HG02981 (cell line): ENCODE measurements around the gene ARFIP2.
A peak's percentile ranks its signal among the peaks of the same experiment; 100 is the strongest.
"Not testable (repeated sequence)": the region's sequence is repeated elsewhere in the genome, so short reads cannot be mapped to it uniquely, and the experiment has no call there.

Source experiments
- ATAC-seq: cut with Tn5 transposase; IDR thresholded peaks from one replicate; pipeline ENCODE4 v1.9.1; 2021; ENCODE audit warnings: mild to moderate bottlenecking, moderate library complexity; ENCODE audit not compliant: unreplicated experiment

ARFIP2 gene, protein sequence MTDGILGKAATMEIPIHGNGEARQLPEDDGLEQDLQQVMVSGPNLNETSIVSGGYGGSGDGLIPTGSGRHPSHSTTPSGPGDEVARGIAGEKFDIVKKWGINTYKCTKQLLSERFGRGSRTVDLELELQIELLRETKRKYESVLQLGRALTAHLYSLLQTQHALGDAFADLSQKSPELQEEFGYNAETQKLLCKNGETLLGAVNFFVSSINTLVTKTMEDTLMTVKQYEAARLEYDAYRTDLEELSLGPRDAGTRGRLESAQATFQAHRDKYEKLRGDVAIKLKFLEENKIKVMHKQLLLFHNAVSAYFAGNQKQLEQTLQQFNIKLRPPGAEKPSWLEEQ

DNA sequence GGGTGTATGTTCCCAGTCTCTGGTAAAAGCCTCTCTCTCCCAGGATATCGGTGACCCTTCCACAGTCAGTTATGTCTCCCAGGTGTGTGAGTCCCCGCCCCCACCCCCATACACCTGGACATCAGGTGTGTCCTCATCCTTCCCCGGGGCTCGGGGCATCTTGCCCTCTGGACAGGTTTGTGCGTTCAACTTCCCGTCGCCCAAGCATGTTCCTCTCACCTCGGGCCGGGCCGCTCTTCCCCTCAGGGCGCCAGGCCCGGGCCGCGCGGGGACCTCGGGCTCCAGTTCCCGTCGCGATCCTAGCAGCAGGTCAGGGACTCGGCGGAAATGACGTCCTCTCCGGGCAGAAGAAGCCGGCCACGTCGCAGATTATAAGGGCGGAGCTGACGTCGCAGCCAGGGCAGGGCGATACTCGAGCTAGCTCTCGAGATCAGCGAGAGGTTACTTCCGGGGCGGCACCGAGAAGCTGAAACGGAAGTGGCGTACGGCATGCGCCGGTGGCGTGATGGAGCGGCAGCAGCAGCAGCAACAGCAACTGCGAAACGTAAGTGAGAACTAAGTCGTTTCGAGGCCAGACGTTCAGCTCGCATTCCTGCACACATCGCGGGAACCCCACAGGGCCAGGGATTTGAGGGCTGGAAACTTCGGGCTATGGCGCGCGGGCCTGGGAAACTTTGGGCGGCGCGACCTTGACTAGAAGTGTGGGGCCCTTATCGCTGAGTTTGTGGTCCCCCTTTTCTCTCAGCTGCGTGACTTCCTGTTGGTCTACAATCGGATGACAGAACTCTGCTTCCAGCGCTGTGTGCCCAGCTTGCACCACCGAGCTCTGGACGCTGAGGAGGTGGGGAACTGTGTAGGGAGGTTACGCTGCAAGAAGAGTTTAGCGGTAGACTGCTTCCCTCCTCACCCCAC lies at the start of gene ARFIP2, which contains the start of gene TIMM10B:
Gene ARFIP2, minus strand, starts transcription at position 320 of the 912 bp plus-strand sequence. CDS start 910 bp downstream, outside the sequence.
Gene TIMM10B, plus strand, starts transcription at position 490 of the 912 bp plus-strand sequence. Its CDS starts 16 bp downstream, at position 506.
- peak; percentile 99 for ATAC-seq

DNA sequence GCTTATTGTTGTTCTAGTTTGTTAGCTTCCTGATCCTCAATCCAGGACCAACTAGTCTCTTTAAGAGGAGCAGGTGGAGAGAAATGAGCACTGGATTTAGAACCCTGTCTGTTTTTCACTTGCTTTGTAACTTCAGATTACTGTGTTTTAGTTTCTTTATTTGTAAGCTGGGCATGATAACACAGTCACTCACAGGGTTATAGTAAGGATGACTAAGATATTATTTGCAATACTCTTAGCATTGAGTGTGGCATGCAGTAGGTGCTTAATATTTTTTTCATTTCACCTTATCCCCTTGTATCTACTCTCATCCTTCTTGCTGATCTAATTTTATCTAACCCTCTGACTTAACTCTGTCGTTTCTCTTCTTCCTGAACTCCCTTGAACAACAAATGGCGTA lies 49.7 kb upstream of the ARFIP2 start:
- no peak for ATAC-seq

DNA sequence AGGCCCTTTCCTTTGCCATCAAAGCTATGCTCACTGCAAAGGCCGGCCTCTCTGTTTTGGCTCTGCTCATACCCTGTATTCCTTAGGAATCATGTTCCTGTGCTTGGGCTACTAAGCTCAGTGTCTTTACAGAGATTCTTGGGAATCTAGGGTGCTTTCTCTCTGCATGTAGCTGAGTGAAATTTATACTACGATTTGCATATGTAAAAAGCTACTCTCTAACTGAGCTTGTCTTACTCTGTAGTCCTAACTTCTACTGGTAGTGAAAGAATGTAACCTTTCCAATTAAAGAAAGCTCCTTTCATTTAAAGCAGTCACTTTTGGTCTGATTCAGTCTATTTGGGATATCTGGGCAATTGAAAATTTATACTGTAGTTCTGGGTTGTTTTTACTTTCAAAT lies 48.1 kb upstream of the ARFIP2 start:
- ATAC-seq = no peak

DNA sequence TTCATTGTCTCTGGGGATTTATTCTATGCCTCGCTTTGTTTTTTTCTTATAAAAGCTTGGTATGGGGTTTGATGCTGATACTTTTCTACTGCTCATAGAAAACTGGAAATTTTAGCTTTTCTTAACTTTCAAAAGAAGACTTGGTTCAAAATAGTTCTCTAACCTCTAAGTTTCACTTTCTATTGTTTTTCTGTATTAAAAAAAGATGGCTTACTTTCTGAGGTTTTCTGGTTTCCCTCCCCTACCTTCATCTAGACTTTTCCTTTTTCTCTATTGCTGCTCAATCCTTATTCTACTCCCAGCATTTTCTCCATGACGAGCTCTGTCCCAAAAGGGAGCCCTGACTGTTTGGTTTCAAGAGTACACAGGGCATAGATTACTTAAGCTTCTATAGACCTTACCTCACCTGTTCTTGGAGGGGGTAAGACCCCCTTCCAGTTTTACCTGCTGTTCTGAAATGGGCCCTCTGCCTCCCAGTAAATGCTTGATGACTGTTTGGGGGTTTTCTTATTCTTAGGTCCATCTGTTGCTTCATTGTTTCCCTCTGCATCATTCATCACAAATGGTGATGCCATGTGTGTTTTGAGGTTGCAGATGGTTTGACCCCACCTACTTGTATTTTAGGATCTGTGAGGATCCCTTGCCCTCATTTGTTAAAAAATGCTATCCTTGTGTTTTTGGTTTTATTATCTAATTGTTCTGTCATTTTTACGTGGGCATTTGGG lies 45.4 kb upstream of the ARFIP2 start:
- no peak for ATAC-seq

DNA sequence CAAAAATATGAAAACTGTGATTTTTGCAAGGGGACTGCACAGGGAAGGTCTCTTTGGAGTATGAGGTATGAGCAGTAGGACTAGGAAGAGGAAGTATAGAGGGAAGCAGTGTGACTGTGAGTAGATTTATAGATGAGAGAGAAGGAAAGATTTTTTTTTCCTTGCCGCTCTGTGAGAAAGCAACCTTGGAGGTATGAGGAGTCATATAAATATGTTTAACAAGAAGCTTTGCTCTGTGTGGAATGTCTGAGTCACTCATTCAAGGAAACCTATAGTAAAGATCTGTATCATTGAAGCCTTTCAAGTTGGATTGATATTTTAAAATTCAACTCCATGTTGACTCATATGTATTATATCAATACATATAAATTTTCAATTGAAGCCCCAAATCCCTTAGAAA lies 42.1 kb upstream of the ARFIP2 start:
- no peak for ATAC-seq

DNA sequence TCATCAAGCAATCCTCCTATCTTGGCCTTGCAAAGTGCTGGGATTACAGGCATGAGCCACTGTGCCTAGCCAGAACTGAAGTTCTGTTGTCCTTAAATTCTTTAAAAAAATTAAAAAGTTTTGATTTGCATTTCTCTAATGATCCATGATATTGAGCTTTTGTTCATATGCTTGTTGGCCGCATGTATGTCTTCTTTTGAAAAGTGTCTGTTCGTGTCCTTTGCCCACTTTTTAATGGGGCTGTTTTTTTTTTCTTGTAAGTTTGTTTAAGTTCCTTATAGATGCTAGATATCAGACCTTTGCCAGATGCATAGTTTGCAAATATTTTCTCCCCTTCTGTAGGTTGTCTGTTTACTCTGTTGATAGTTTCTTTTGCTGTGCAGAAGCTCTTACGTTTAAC lies 40.8 kb upstream of the ARFIP2 start:
- not testable (repeated sequence) for ATAC-seq

DNA sequence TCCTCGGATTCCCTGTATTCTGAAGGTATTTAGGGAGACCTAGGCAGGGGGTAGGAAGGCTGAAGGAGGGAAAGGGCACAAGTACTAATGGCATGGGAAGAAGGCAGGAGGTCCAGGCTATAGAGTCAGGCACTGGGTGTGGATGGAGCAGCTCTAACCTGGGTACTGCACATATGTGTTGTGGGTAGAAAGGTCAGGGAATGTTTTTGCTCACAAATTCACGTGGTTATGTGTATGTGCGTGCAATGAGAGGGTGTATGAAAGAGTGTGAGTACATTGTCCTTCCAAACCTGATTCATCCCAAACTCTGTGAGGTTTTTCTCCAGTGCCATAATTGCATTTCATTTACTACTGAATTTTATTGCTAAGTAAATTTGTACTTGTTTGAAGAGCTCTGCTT lies 39.1 kb upstream of the ARFIP2 start:
- no peak for ATAC-seq

DNA sequence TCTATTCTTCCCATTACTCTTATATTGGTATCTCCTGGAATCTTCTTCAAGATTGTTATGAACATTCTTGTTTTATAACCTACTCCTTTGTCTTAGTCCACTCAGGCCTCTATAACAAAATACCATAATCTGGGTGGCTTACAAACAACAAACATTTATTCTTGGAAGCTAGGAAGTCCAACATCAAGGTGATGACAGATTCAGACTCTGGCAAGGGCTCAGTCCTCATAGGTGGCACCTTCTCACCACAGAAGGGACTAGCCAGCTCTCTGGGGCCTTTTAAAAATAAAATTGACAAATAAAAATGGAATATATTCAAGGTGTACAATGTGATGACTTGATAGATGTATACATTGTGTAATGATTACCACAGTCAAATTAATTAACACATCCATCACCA lies 35.7 kb upstream of the ARFIP2 start:
- ATAC-seq = no peak

DNA sequence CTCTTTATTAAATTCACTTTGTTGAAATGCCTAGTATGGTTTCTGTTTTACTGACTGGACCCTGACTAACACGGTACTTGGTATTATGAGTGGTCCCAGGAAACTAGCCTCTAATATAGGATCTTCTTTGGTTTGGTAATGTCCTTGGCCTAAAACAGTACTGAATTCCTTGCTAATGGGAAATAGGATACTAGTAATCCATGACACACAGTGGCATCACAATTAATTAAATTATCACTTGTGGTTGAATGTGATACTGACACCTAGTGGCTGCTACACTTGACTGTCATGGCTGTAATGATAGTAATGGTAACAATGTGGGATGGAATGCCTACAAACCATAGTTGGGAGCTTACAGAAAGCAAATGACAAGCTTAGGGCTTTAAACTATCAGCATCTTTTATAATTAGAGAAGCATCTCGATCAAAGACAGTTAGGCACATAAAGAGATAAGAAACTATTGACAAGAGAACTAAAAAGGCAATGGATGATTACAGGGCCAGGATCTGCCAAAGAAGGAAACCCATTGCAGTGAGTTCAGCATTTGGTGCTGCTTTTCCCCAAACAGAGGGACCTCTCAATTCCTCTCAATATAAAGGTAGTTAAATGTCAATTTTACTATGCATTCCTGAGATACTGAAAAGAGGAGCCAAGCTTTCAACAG lies 24.6 kb upstream of the ARFIP2 start:
- peak; percentile 65 for ATAC-seq

DNA sequence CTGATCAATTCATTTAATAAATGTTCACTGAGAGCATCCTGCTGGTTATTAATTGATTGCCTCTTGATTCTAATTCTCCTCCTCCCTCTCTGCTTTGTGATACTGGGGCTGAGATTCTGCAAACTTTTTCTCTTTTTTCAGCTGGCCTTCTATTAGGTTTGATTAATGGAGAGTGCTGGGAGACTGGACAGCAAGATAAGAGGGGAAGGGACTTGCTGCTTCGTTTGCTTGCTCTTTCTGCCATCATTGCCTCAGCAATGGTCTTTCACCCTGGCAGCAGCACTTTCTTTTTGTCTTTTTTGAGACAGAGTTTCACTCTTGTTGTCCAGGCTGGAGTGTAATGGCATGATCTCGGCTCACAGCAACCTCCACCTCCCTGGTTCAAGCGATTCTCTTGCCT lies 23.0 kb upstream of the ARFIP2 start:
- ATAC-seq = no peak

DNA sequence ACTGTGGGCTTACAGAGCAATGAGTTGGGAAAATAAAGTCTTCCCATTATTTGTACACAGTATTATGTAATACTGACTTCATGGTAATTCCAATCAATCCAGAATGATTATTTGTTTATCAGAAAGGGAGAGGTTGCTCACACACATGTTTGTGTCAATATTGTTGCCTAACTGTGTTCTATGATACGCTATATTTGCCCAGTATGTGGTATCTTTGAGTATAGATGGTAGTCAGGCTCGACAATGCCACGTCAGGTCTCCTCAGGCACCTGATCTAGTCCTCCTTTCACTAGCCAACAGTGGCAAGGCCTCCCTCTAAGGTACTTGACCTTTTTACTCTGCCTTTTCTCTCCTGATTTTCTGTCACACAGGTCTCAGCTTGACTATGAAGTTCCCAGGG lies 21.3 kb upstream of the ARFIP2 start:
- ATAC-seq = no peak

DNA sequence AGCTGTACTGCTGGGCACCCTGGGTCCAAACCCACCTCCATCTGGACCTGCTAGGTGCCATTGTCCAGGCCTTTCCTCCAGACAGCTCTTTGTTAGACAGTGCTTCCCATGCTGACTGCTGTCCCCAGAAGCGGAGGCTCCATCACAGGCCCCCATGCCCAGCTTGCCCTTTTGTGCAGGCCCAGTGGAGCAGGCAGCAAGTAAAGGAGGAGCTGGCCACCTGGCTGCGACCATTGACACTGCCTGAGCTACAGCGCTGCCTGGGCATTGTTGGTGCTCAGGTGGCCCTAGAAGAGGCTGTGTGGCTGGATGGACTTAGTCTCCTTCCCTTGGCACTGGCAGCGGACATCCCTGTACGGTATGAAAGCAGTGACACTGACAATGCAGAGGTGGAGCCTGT lies 17.4 kb upstream of the ARFIP2 start:
- ATAC-seq = no peak

DNA sequence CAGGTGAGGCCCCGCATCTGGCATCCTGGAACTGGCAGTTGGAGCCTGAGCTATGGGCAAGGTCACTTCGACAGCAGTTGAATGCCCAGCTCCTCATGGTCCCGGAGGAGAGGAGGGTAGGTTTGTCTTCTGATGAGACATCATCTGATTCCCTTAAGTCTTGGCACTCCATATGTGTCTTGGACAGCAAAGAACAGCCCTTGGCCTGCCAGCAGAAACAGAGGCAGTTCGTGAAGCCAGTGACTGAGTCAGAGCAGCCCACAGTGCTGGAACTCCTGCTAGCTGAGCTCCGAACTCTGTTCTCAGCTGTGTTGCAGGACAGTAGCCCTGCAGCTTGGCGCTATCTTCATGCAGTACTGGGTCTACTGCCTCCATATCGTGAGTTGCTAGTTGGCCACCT lies 17.0 kb upstream of the ARFIP2 start:
- ATAC-seq = no peak

DNA sequence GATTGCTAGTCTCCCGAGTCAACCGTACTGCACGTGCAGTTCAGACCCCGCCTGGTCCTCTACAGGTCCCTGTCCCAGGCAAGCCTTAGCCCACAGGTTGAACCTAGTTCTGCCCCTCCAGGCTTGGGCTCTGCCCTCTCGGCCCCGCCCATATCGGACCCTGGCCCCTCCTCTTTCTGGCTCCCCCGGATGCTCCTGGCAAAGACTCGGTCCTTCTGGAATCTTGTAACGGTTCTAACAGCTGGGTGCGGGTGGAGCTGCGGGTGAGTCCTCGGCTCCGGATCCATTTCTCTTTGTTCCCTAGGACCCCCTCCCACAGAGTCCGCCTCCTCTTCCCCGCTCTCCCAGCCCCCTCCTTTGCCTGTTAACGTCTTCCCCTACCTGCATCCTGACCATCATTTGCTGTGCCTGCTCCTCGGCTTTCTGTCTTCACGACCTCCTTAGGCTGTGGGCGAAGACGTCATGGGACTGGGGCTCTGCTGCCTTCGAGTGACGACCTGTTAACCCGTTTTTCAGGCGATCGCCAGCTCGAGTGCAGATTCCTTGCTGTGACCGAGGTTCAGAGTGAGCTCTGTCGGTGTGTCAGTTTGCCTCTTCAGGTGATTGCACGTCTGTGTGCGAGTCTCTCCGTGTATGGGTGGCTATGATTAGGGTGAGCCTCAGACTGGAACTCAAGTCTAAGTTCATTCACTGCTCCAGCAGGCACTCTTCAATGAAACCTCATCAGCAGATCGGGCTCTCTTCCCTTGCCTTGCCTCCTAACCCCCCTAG lies 16.1 kb upstream of the ARFIP2 start, which contains the start of gene DNHD1:
Gene DNHD1, plus strand, starts transcription at position 212 of the 771 bp plus-strand sequence. CDS start 936 bp downstream, outside the sequence.
- no peak for ATAC-seq

DNA sequence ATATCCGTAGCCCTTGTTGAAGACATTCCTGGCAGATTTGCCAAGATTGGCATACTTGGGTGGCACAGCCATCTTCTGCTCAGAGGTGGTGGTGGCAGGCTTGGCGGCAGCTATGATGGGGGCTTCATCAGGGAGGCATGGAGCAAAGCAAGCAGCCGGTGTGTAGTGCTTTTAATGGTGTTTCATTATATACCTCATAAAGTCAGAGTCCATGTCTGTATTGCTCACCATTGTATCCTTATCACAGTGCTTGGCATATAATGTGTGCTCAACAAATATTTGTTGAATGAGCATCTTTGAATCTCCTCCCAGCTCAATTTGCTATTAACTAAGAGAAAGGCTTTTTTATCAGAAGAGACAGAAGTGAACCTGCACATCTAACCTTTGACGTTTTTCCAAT lies 8.2 kb upstream of the ARFIP2 start:
- ATAC-seq = no peak

DNA sequence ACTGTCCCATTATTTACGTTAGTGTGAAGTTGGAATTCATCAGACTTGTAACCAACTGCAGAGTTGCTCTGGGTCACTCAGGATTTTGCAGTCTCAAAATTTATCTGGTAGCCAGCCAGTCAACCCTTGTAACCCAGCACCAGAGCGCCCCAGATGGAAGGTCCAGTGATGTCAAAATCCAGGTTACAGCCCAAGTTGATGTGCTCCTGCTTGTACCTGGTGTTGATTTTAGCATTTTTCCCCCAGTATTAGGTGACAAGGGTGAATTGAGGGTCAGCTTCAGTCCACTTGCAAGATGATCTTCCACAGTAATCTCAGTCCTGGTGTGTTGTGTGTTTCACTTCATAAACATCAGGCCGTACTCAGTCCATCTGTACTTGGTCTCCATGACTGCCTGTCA lies 7.7 kb upstream of the ARFIP2 start:
- ATAC-seq = no peak

DNA sequence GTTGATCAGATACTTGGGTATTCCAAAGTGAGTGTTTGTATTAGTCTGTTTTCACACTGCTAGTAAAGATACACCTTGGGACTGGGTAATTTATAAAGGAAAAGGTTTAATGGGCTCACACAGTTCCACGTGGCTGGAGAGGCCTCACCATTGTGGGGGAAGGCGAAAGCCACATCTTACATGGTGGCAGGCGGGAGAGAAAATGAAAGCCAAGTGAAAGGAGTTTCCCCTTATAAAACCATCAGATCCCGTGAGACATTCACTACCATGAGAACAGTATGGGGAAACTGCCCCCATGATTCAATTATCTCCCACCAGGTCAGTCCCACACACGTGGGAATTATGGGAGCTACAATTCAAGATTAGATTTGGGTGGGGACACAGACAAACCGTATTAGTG lies 7.2 kb upstream of the ARFIP2 start:
- no peak for ATAC-seq

DNA sequence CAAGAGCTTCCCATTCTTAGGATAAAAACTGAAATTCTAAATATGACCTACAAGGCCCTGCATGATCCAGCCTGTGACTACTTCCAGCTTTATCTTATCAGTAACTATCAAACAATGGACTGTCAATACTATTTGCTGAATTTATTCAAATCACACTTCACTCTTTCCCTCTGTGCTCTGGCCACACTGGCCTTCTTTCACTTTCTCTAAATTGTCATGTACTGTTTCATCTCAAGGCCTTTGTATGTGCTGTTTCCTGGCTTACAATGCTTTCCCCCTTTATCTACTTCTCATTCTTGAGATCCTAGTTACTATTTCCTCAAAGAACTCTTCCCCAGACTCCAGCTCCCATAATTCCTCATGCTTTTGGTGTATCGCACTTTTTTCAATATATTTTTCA lies 5.8 kb upstream of the ARFIP2 start:
- ATAC-seq = no peak

DNA sequence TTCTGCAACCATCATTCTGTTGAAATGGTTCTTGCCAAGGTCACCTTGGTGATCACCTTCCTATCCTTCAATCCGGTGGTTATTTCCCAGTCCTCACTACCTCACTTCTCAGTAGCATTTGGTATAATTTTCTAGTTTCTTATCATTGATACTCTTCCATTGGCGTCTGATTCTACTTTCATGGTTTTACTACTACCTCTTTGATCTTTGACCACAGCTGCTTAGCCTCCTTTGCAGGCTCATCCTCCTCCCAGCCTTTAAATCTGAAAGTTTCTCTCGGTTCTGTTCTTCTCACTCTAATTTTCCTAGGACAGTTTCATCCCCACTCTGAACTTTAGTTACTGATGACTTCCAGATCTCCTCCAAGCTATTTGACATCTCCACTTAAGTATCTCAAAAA lies 5.1 kb upstream of the ARFIP2 start:
- no peak for ATAC-seq

DNA sequence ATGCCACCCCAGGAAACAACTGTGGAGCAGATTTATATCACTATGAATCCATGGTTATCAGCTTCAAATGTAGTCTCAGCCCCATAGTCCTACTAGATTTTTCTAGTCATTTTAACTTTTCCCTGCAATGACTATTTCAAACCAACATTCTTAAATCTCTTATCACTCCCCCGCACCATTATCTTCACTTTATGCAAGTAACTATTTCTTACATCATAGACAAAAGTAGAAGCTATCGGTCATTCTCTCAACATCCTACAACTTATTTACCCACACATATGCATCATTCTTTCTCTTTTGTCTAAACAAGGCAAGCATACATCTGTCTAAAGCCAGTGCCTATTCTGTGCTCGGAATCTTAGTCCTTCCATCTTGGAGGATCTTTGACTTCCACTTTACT lies 4.5 kb upstream of the ARFIP2 start:
- ATAC-seq = no peak
